ENCODE data around the gene RUBCN.
"Not testable (repeated sequence)": the region's sequence is repeated elsewhere in the genome, so short reads cannot be mapped to it uniquely, and the experiment has no call there.

- not testable (repeated sequence) for TF ChIP-seq CTCF, POLR2A (IDR thresholded peaks at IDR 0.05)
These were observed 105.9 kb downstream of the RUBCN start for GRCh38 chr3:197630766-197631165.

All from esophagus squamous epithelium (tissue), 4 donors.